Astrocyte (in vitro differentiated cells and primary cell): Measurements from ENCODE around the gene RCCD1.

Source experiments
- EZH2 ChIP-seq: IDR thresholded peaks from 2 replicates; pipeline ENCODE4 v1.6.1; 2012; ENCODE audit warnings: mild to moderate bottlenecking, low read length, inconsistent platforms; ENCODE audit not compliant: insufficient read depth
- TF ChIP-seq, protein P1 (sequence below): IDR thresholded peaks from 2 replicates; pipeline ENCODE4 v1.5.1; 2011; ENCODE audit warnings: low read depth, mild to moderate bottlenecking, inconsistent platforms, low read length, moderate library complexity; ENCODE audit not compliant: insufficient read depth

DNA sequence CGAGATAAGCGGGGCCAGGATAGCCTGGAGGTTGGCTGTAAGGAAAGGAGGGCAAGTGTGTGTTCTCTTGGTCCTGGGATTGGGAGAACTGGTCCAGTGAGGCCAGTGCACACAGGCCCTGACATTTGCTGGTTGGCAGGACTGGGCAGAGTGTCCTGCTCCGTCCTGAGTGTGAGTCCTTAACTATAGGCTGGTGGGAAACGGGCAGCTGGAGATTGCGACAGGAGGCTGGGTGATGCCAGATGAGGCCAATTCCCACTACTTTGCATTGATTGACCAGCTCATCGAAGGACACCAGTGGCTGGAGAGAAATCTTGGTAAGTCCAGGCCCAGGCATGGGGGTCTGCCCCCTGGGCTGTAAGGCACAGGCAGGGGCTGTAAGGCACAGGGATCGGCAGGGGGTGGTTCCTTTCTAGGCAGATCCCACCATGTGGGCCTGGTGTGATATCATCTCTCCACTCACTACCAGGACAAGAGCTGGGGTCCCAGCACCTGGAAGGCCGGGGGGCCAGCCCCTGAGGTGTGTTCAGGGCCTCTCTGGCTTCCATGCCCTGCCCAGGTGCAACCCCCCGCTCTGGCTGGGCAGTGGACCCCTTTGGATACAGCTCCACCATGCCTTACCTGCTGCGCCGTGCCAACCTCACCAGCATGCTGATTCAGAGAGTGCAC lies 48.4 kb upstream of the RCCD1 start:
- TF ChIP-seq, protein P1, sequence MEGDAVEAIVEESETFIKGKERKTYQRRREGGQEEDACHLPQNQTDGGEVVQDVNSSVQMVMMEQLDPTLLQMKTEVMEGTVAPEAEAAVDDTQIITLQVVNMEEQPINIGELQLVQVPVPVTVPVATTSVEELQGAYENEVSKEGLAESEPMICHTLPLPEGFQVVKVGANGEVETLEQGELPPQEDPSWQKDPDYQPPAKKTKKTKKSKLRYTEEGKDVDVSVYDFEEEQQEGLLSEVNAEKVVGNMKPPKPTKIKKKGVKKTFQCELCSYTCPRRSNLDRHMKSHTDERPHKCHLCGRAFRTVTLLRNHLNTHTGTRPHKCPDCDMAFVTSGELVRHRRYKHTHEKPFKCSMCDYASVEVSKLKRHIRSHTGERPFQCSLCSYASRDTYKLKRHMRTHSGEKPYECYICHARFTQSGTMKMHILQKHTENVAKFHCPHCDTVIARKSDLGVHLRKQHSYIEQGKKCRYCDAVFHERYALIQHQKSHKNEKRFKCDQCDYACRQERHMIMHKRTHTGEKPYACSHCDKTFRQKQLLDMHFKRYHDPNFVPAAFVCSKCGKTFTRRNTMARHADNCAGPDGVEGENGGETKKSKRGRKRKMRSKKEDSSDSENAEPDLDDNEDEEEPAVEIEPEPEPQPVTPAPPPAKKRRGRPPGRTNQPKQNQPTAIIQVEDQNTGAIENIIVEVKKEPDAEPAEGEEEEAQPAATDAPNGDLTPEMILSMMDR, result no peak
- TF ChIP-seq EZH2, result no peak
